HFFc6 (cell line): Measurements from ENCODE around the gene KCNH5. TPM values are rescaled to one million over a fixed set of nuclear protein-coding genes. Genes with fewer than 3 reads are reported as not detected.
A peak's percentile ranks its signal among the peaks of the same experiment; 100 is the strongest.

Source experiments
- DNase-seq: peaks from one replicate; pipeline ENCODE4 v3.0.0-alpha.2; 2018
- H3K27ac Mint-ChIP-seq: 2 replicates; pipeline ENCODE4 v1.8.0; 2020; ENCODE audit warnings: mild to moderate bottlenecking, mixed read lengths
- H3K27me3 Mint-ChIP-seq: 2 replicates; pipeline ENCODE4 v1.8.0; 2021; ENCODE audit warnings: mild to moderate bottlenecking, moderate library complexity, mixed read lengths; ENCODE audit not compliant: insufficient read depth
- H3K36me3 Mint-ChIP-seq: 2 replicates; pipeline ENCODE4 v1.8.0; 2021; ENCODE audit warnings: low read depth, mixed read lengths
- H3K4me1 Mint-ChIP-seq: 2 replicates; pipeline ENCODE4 v1.8.0; 2020; ENCODE audit warnings: low read depth, mixed read lengths
- H3K4me3 Mint-ChIP-seq: 2 replicates; pipeline ENCODE4 v1.8.0; 2020; ENCODE audit warnings: mild to moderate bottlenecking, moderate library complexity, mixed read lengths
- H3K9me3 Mint-ChIP-seq: 2 replicates; pipeline ENCODE4 v1.8.0; 2020; ENCODE audit warnings: mild to moderate bottlenecking, mixed read lengths
- total RNA-seq, 6 experiments: library from RNA; stranded (reverse); fragmentation: NEBNext Ultra II Directional; extraction: Animal tissue kit (Norgen Biotek cat#: 25700); gene quantifications; 2 replicates in 1 of 6; 3 replicates in 5 of 6; pipeline ENCODE4 v1.2.3, GENCODE V29; 2021
- TF ChIP-seq, protein P1 (sequence below): fragments of 200-600 bp; sonication (generic); IDR thresholded peaks from 2 replicates; pipeline ENCODE4 v1.5.0; 2021; ENCODE audit warnings: antibody characterized with exemption, mild to moderate bottlenecking

KCNH5 gene
- total RNA-seq, 6 experiments from 2014 or later = not detected

DNA sequence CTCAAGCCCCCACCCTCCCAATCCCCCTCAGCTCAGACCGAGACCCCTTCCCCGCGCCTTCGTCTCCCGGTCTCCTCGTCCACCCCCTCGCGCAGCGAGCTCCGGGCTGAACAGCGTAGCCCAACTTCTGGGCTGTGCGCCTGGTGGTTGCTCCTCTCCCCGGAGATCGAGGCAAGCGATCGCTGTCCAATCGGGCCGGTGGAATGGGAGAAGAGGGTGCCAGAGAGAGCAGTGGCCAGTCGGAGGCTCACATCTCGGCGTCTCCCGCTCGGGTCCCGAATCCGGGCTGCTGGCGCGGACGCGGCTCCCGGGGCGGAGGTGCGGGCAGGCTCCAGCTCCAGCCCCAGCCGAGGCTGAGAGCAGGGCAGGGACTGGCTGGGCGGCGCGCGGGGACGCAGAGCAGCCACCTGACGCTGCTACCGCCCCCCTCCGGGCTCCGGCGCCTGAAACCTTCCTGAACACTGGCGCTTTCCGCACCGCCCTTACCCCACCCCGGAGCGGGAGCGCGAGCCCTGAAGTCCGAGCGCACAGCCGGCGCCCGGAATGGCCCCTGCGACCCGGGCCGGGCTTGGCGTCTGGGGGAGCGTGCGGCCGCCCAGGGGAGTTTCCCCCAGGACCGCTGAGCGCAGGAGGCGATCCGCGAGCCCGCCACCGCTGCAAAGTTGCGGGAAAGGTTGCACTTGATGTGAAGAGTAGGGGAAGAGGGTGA, 508 bp upstream of the KCNH5 start:
- Mint-ChIP-seq H3K4me3 (0 out of 2 replicates have a peak overlapping the region, but pooled peaks have one; percentile 34), H3K9me3 (no peaks in the 10 kb centered on the region), H3K27ac (no peak overlapping the region), H3K36me3 (no peaks in the 10 kb centered on the region), H3K27me3 (peaks cover 15% of the 10 kb centered on the region), H3K4me1 (no peaks in the 10 kb centered on the region)
- TF ChIP-seq, protein P1, sequence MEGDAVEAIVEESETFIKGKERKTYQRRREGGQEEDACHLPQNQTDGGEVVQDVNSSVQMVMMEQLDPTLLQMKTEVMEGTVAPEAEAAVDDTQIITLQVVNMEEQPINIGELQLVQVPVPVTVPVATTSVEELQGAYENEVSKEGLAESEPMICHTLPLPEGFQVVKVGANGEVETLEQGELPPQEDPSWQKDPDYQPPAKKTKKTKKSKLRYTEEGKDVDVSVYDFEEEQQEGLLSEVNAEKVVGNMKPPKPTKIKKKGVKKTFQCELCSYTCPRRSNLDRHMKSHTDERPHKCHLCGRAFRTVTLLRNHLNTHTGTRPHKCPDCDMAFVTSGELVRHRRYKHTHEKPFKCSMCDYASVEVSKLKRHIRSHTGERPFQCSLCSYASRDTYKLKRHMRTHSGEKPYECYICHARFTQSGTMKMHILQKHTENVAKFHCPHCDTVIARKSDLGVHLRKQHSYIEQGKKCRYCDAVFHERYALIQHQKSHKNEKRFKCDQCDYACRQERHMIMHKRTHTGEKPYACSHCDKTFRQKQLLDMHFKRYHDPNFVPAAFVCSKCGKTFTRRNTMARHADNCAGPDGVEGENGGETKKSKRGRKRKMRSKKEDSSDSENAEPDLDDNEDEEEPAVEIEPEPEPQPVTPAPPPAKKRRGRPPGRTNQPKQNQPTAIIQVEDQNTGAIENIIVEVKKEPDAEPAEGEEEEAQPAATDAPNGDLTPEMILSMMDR = no peak
- no peak for DNase-seq

DNA sequence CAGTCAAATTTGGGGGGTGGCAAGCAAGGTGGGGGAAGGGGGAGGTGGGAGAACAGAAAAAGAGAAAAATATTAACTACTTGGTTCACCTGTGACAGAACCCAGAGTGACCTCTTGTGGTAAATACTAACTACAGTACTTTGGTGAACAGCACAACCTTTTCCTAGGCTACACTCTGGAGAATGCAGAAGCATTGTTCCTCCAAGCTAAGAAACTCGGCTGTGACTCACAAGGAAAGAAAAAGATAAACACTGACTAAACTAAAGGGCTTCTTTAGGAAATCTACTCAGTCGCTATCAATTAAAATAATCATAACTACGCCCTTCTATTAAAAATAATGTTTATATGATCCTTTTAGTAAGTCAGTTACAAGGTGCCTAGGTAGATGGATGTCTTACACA, 5.4 kb downstream of the KCNH5 start:
- TF ChIP-seq, protein P1 = peak; percentile 58; the same call in 1 of the 2 replicates
- H3K4me1 Mint-ChIP-seq = no peaks in the 10 kb centered on the region
- H3K27me3 Mint-ChIP-seq = no peaks in the 10 kb centered on the region
- peak; percentile 50 for DNase-seq
- H3K4me3 Mint-ChIP-seq = no peak overlapping the region
- no peak overlapping the region for H3K27ac Mint-ChIP-seq
- no peaks in the 10 kb centered on the region for H3K36me3 Mint-ChIP-seq
- H3K9me3 Mint-ChIP-seq = no peaks in the 10 kb centered on the region

DNA sequence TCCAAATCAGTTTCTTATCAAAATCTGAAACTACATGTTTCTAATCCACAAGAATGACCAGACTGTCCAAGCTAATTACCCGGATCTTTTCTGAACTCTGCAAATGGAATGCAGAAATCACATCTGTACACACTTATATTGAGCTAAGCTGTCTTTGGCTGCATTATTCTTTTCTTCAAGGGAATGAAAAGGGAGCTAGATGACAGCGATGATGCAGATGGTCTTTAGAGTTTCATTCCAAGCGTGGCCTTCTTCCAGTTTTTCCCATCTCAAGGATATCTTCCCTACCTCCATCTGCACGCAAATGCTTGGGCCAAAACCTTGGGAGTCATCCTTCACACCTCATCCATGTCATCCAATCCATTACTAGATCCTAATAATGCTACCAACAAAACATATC, 12.6 kb downstream of the KCNH5 start:
- Mint-ChIP-seq H3K4me3 (no peak overlapping the region), H3K36me3 (no peaks in the 10 kb centered on the region), H3K4me1 (no peaks in the 10 kb centered on the region), H3K27me3 (no peaks in the 10 kb centered on the region), H3K27ac (no peak overlapping the region), H3K9me3 (no peaks in the 10 kb centered on the region)
- no peak for DNase-seq
- TF ChIP-seq, protein P1 = no peak

DNA sequence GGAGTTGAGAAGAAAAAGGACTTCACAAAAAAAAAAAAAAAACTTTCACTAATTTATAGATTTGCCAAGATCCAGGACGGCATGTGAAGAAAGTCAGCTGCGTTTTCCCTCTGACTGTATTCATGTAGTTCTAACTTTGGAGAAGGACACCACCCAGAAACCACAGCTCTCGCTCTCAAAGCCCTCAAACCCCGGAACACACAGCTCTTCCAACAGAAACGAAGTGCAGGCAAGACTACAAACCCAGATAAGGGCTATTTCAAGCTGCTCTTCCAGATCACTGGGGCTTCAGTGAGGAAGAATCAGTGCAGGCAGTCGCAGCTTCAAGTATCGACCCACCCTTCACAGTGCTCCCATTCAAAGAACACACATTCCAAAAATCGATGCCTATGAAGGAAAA, 13.2 kb downstream of the KCNH5 start:
- no peak overlapping the region for H3K27ac Mint-ChIP-seq
- H3K9me3 Mint-ChIP-seq = no peaks in the 10 kb centered on the region

DNA sequence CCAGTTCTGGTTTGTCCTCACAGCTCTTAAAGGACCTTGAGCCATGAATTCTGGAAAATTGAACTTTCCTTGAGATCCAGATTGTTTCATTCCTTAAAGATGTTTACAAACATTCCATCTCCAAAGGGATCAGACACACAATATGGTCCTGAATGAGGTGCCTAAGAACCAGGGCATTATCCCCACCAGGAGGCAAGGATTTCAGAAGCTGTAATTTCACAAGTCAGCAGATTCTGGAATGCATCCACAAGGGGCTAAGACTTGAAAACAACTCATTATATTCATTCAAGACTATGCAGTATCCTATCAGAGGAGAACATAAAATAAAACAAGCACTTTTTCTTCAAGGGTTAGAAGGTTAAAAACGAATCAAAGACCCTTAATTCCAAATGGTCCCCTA, 15.1 kb downstream of the KCNH5 start:
- Mint-ChIP-seq H3K27ac (no peak overlapping the region), H3K4me3 (no peak overlapping the region), H3K4me1 (no peaks in the 10 kb centered on the region), H3K27me3 (no peaks in the 10 kb centered on the region; the same call in 1 of the 2 replicates), H3K9me3 (peaks cover 4% of the 10 kb centered on the region; the same call in 1 of the 2 replicates), H3K36me3 (no peaks in the 10 kb centered on the region)
- TF ChIP-seq, protein P1 = no peak
- no peak for DNase-seq

More for the DNA sequence above, 13.2 kb downstream of the KCNH5 start:
- no peak for DNase-seq
- Mint-ChIP-seq H3K4me1 (no peaks in the 10 kb centered on the region), H3K4me3 (no peak overlapping the region), H3K36me3 (no peaks in the 10 kb centered on the region), H3K27me3 (no peaks in the 10 kb centered on the region; the same call in 1 of the 2 replicates)
- TF ChIP-seq, protein P1 = no peak
